LNCAP (cell line): ENCODE results near the gene ROPN1.
A peak's percentile ranks its signal among the peaks of the same experiment; 100 is the strongest.

Experiments used
- CTCF ChIP-seq: fragments of 450-650 bp; IDR thresholded peaks from 2 replicates; pipeline ENCODE4 v1.5.1; 2017; ENCODE audit warnings: mild to moderate bottlenecking

ROPN1 gene

GRCh38 chr3:123947482-123947881 is 44.4 kb downstream of the ROPN1 start:
- TF ChIP-seq CTCF, result no peak

DNA sequence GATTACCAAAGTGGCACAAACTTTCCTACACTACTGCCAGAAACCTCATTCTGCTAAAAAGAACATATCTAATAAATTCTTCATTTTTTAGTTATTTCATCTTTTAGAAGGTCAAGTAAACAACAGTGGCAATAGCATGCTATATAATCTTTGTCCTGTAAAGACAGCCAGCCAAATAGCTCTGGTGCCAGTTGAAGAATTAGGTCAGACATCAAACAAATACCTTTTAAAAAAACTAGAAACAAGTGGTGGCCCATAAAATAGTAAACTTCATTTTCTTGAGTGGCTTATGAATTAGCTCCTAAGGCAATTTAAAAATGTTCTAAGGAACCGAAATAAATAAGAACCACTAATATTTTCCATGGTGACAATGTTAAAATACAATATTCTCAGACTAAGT is 50.4 kb downstream of the ROPN1 start:
- TF ChIP-seq CTCF, result no peak

DNA sequence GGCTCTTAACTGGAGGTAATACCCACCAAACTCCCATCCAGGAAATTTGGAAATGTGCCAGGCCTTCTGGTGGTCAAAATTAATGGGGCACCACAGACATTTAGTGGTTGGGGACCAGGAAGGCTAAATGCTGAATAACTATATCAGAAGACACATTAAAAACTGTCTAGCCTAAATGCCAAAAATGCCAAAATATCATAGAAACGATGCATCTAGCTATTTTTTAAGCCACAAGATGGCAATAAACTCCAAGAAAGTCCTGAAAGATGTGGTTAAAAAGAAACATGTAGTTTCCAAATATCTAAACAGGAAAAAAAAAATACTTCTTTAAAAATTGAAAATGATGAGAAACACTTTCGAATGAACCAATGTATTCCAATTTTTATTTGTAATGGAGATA is 50.8 kb downstream of the ROPN1 start:
- peak; percentile 45; the same call in 1 of the 2 replicates for TF ChIP-seq CTCF

GRCh38 chr3:123939706-123940105 is 52.2 kb downstream of the ROPN1 start:
- TF ChIP-seq CTCF, result no peak

GRCh38 chr3:123936400-123936799 is 55.5 kb downstream of the ROPN1 start:
- TF ChIP-seq CTCF, result no peak

- TF ChIP-seq CTCF, result no peak
Measured at GRCh38 chr3:123935830-123936229, 56.1 kb downstream of the ROPN1 start.

DNA sequence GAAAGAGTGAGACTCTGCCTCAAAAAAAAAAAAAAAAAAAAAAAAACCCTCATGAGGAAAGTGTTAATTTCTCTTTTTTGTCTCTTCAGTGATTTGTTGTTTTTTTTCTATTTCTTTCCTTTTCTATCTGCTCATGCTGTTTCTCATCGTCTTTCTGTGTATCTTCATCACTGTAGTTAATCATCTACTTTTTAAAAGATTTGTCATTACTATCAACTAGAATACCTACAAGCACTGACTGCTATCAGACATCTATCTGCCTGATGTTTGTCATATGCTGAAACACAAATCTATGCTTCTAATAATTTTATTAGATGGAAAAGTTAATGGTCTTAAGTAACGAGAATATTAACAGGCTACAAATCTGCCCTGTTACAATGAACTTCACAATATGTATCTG is 57.7 kb downstream of the ROPN1 start:
- TF ChIP-seq CTCF, result no peak

DNA sequence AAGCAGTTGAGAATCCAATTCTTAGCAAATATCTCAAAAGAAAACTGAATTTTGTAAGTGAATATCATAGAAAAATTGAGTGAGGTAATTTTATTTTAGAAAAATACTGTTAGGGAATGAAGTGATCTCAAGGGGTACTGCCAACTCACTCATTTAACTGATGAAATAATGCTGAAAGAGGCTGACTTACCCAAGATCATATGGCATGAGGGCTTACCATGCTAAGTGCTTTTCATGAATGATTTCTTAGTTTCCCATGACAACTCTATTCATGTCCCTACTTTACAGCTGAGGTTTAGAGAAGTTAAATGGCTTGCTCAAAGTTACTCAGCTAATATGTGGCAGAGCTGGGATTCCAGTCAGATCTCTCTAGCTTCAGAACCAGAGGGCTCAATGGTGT is 61.5 kb downstream of the ROPN1 start:
- no peak for TF ChIP-seq CTCF
